Measurements from ENCODE around the gene KLK6. TPM values are rescaled to one million over a fixed set of nuclear protein-coding genes. Genes with fewer than 3 reads are reported as not detected.

The KLK6 gene
- total RNA-seq, 1 experiment from 2014 or later = not detected

DNA sequence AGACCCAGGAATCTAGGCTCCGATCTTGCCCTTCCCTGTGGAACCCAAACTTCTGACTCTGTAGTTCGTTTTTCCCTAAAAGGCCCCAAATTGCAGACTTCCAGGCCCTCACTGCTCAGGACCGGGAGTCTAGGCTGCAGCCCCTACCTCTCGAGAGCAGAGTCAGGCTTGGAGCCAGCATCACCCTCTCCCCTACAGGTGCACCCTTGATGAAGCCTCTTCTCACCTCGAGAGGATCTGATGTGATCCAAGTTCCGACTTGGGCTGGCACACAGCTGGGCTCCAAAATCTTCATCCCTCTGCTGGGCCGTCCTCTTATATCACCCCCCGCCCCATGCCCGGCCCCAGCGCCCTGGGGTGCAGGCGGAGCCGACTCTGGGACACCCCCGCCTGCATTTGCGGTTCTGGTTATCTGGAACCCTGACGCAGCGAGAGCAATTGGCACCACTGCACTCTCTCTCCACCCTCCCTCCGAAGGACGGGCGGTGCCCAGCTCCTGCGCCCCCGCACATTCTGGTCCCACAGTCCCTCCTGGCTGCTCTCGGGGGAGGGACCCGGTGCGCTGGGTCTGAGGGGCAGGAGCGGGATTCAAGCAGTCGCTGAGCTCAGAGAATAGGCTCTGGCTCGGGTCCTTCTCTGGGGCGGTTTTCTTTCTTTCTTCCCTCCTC, 14.4 kb upstream of the KLK6 start, which contains the start of gene KLK7:
Gene KLK7 (minus strand): TSS at position 293 of the 668 bp plus-strand sequence. CDS start 1,518 bp downstream, outside the sequence.
- no peak for DNase-seq (ENCODE audit: low spot score)
- Histone ChIP-seq H3K4me1 (ENCODE audit: insufficient read depth, low read length, poor library complexity, severe bottlenecking) (no peaks in the 10 kb centered on the region), H3K4me3 (ENCODE audit: low read depth, low read length, poor library complexity, severe bottlenecking) (no peak within 1 kb of the TSS), H3K27ac (ENCODE audit: low read depth, low read length, poor library complexity, severe bottlenecking) (no peak within 1 kb of the TSS), H3K27me3 (replicated peaks; ENCODE audit: insufficient read depth, low read depth, low read length, poor library complexity) (peaks cover 76% of the 10 kb centered on the region), H3K36me3 (ENCODE audit: insufficient read depth, low read length, poor library complexity, severe bottlenecking) (no peaks in the 10 kb centered on the region), H3K9me3 (ENCODE audit: low read depth, low read length, poor library complexity, severe bottlenecking) (no peaks in the 10 kb centered on the region)
- TF ChIP-seq EZH2 (IDR thresholded peaks at IDR 0.05; ENCODE audit: borderline replicate concordance, low read depth, low read length, poor library complexity, severe bottlenecking) = no peak
- TF ChIP-seq, protein P1, sequence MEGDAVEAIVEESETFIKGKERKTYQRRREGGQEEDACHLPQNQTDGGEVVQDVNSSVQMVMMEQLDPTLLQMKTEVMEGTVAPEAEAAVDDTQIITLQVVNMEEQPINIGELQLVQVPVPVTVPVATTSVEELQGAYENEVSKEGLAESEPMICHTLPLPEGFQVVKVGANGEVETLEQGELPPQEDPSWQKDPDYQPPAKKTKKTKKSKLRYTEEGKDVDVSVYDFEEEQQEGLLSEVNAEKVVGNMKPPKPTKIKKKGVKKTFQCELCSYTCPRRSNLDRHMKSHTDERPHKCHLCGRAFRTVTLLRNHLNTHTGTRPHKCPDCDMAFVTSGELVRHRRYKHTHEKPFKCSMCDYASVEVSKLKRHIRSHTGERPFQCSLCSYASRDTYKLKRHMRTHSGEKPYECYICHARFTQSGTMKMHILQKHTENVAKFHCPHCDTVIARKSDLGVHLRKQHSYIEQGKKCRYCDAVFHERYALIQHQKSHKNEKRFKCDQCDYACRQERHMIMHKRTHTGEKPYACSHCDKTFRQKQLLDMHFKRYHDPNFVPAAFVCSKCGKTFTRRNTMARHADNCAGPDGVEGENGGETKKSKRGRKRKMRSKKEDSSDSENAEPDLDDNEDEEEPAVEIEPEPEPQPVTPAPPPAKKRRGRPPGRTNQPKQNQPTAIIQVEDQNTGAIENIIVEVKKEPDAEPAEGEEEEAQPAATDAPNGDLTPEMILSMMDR (conservative IDR thresholded peaks at IDR 0.05; ENCODE audit: low read depth, low read length) = no peak
- no TSS peak for BruUV-seq (replicated peaks)
- intact Hi-C loops (cut with micrococcal nuclease; ENCODE audit: unreplicated experiment) = no loop called here
- ChIA-PET CTCF (no interaction called here), POLR2A (ENCODE audit: low non-redundant PET) (interaction anchor here (0.7 kb wide), 1 partner anchor 36 kb away, joined by 4 read pairs; no protein-coding TSS in a partner anchor)

DNA sequence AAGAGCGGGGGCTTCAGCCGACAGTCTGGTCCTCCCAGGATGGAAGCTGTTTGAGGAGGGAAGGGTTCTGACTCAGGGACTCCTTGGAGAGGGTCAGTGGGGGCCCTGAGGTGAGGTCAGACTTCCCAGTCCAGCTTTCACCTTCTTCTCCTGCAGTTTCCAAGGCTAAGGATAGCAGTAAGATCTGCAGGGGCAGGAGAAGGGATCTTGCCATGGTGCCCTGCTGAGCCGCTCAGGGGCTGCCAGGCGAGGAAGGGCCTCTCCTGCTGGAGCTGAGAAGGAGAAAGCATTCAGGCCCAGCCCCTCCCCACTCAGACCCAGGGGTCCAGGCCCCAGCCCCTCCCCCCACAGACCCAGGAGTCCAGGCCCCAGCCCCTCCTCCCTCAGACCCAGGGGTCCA, 12.8 kb upstream of the KLK6 start:
- intact Hi-C loops (cut with micrococcal nuclease; ENCODE audit: unreplicated experiment) = no loop called here
- H3K4me1 ChIP-seq (ENCODE audit: insufficient read depth, low read length, poor library complexity, severe bottlenecking) = no peaks in the 10 kb centered on the region

DNA sequence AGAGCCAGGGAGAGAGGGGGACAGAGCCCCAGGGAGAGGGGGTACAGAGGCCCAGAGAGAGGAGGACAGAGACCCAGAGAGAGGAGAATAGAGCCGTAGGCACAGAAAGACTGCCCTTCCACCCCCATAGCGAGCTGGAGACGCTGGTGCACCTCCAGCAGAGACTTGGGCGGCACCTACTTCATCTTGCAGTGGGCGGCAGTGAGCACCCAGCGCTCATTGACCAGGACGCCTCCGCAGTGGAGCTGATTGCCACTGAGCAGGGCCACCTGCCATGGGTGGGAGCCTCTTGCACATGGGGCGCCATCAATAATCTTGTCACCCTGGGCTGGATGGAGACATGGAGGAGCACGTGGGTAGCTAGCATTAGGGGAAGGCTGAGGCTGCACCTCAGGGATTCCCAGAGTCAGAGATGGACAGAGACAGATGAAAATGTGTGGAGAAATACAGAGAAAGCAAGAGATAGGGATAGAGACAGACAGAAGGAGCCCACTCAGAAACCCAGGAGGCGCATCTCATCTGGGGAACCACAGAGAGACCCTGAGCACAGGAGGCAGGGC, 12.3 kb upstream of the KLK6 start:
- TF ChIP-seq EZH2 (IDR thresholded peaks at IDR 0.05; ENCODE audit: borderline replicate concordance, low read depth, low read length, poor library complexity, severe bottlenecking) = no peak
- Histone ChIP-seq H3K27me3 (replicated peaks; ENCODE audit: insufficient read depth, low read depth, low read length, poor library complexity) (peaks cover 72% of the 10 kb centered on the region), H3K4me1 (ENCODE audit: insufficient read depth, low read length, poor library complexity, severe bottlenecking) (no peaks in the 10 kb centered on the region), H3K36me3 (ENCODE audit: insufficient read depth, low read length, poor library complexity, severe bottlenecking) (no peaks in the 10 kb centered on the region), H3K27ac (ENCODE audit: low read depth, low read length, poor library complexity, severe bottlenecking) (no peak overlapping the region), H3K4me3 (ENCODE audit: low read depth, low read length, poor library complexity, severe bottlenecking) (no peak overlapping the region), H3K9me3 (ENCODE audit: low read depth, low read length, poor library complexity, severe bottlenecking) (no peaks in the 10 kb centered on the region)
- ChIA-PET POLR2A (ENCODE audit: low non-redundant PET) (no interaction called here), CTCF (no interaction called here)
- intact Hi-C loops (cut with micrococcal nuclease; ENCODE audit: unreplicated experiment) = no loop called here
- no peak for DNase-seq (ENCODE audit: low spot score)
- BruUV-seq (replicated peaks) = no TSS peak

More for the DNA sequence above, 12.8 kb upstream of the KLK6 start:
- no TSS peak for BruUV-seq (replicated peaks)
- H3K36me3 ChIP-seq (ENCODE audit: insufficient read depth, low read length, poor library complexity, severe bottlenecking) = no peaks in the 10 kb centered on the region
- ChIA-PET CTCF (no interaction called here), POLR2A (ENCODE audit: low non-redundant PET) (no interaction called here)
- peaks cover 72% of the 10 kb centered on the region for H3K27me3 ChIP-seq (replicated peaks; ENCODE audit: insufficient read depth, low read depth, low read length, poor library complexity)
- TF ChIP-seq EZH2 (IDR thresholded peaks at IDR 0.05; ENCODE audit: borderline replicate concordance, low read depth, low read length, poor library complexity, severe bottlenecking) = no peak
- TF ChIP-seq, protein P1 (conservative IDR thresholded peaks at IDR 0.05; ENCODE audit: low read depth, low read length) = no peak
- H3K27ac ChIP-seq (ENCODE audit: low read depth, low read length, poor library complexity, severe bottlenecking) = no peak overlapping the region
- DNase-seq (ENCODE audit: low spot score) = no peak
- H3K9me3 ChIP-seq (ENCODE audit: low read depth, low read length, poor library complexity, severe bottlenecking) = no peaks in the 10 kb centered on the region
- H3K4me3 ChIP-seq (ENCODE audit: low read depth, low read length, poor library complexity, severe bottlenecking) = no peak overlapping the region
